H1 (cell line): ENCODE results near the gene GCKR.

Experiments used
- CTBP2 ChIP-seq: IDR thresholded peaks from 2 replicates; pipeline ENCODE4 v1.7.0; 2011; ENCODE audit warnings: borderline replicate concordance, mild to moderate bottlenecking, moderate library complexity, mixed read lengths, low read length; ENCODE audit not compliant: insufficient read depth, insufficient read length
- EGR1 ChIP-seq: IDR thresholded peaks from 2 replicates; pipeline ENCODE4 v1.6.1; 2011; ENCODE audit warnings: low read depth, low read length, borderline replicate concordance
- EP300 ChIP-seq, 2 experiments: IDR thresholded peaks; 1 replicate in 1 of 2; 2 replicates in 1 of 2; pipeline ENCODE4 v1.6.1; 2011 to 2012; ENCODE audit warnings: low read depth in 2 of 2, low read length in 2 of 2, mild to moderate bottlenecking in 2 of 2, borderline replicate concordance in 1 of 2, inconsistent platforms in 1 of 2, moderate library complexity in 1 of 2
- HDAC2 ChIP-seq, 2 experiments: fragments of 300-600 bp in 1 of 2; sonication (generic) in 1 of 2; IDR thresholded peaks; 2 replicates each; pipeline ENCODE4 v1.6.1; 2011 to 2012; ENCODE audit warnings: low read depth in 2 of 2, low read length in 2 of 2, mild to moderate bottlenecking in 2 of 2, moderate library complexity in 2 of 2, borderline replicate concordance in 1 of 2, inconsistent platforms in 1 of 2
- JUN ChIP-seq: IDR thresholded peaks from 2 replicates; pipeline ENCODE4 v1.6.1; 2011; ENCODE audit warnings: low read depth, mild to moderate bottlenecking, improper control_type of control experiment, low read length
- POLR2A ChIP-seq, 2 experiments: IDR thresholded peaks; 1 replicate in 1 of 2; 2 replicates in 1 of 2; pipeline ENCODE4 v1.6.1; 2011; ENCODE audit warnings: low read depth in 2 of 2, low read length in 2 of 2, mild to moderate bottlenecking in 2 of 2; ENCODE audit errors: control extremely low read depth in 1 of 2
- RBBP5 ChIP-seq: IDR thresholded peaks from 2 replicates; pipeline ENCODE4 v1.7.1; 2012; ENCODE audit warnings: low read depth, mild to moderate bottlenecking, inconsistent platforms, low read length, moderate library complexity, borderline replicate concordance
- SP4 ChIP-seq: IDR thresholded peaks from 2 replicates; pipeline ENCODE4 v1.6.1; 2012; ENCODE audit warnings: low read length, inconsistent platforms
- TAF1 ChIP-seq: IDR thresholded peaks from 2 replicates; pipeline ENCODE4 v1.6.1; 2011; ENCODE audit warnings: mild to moderate bottlenecking, low read depth, low read length
- TF ChIP-seq, protein P1 (sequence below), 3 experiments: IDR thresholded peaks; 1 replicate in 2 of 3; 2 replicates in 1 of 3; pipeline versions ENCODE4 v1.5.1 to v1.6.1; 2011; ENCODE audit warnings: low read length in 3 of 3, mild to moderate bottlenecking in 3 of 3, inconsistent platforms in 2 of 3, low read depth in 1 of 3, moderate library complexity in 1 of 3; ENCODE audit not compliant: insufficient read depth in 1 of 3; ENCODE audit errors: control extremely low read depth in 1 of 3
- TF ChIP-seq, protein P2 (sequence below): IDR thresholded peaks from 2 replicates; pipeline ENCODE4 v1.6.1; 2011; ENCODE audit warnings: low read depth, mild to moderate bottlenecking, low read length; ENCODE audit not compliant: insufficient read depth
- TF ChIP-seq, protein P3 (sequence below): IDR thresholded peaks from 2 replicates; pipeline ENCODE4 v1.6.1; 2012; ENCODE audit warnings: low read length, inconsistent platforms
- TF ChIP-seq, protein P4 (sequence below): IDR thresholded peaks from 2 replicates; pipeline ENCODE4 v1.6.1; 2012; ENCODE audit warnings: inconsistent platforms
- TF ChIP-seq, protein P5 (sequence below): IDR thresholded peaks from 2 replicates; pipeline ENCODE4 v1.6.1; 2012; ENCODE audit warnings: inconsistent platforms

DNA sequence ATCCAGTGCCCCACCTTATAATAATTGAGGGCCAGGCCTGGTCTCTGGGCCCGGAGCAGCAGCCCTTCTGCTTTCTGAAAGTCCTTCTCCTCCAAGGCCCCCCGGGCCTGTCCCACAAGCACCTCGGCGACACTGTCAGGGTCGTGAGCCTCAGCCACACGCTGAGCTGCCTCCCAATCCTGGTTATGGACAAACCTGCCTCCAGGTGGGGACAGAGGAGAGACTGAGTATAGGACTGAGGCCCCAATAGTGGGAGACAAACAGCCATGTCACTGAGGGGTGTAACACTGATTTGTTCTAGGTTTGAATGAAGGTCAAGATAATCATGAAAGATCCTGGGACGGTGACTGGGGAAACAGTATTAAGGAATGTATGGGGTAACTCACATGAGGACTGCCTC, 42.7 kb upstream of the GCKR start:
- TF ChIP-seq, protein P1, sequence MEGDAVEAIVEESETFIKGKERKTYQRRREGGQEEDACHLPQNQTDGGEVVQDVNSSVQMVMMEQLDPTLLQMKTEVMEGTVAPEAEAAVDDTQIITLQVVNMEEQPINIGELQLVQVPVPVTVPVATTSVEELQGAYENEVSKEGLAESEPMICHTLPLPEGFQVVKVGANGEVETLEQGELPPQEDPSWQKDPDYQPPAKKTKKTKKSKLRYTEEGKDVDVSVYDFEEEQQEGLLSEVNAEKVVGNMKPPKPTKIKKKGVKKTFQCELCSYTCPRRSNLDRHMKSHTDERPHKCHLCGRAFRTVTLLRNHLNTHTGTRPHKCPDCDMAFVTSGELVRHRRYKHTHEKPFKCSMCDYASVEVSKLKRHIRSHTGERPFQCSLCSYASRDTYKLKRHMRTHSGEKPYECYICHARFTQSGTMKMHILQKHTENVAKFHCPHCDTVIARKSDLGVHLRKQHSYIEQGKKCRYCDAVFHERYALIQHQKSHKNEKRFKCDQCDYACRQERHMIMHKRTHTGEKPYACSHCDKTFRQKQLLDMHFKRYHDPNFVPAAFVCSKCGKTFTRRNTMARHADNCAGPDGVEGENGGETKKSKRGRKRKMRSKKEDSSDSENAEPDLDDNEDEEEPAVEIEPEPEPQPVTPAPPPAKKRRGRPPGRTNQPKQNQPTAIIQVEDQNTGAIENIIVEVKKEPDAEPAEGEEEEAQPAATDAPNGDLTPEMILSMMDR (IDR thresholded peaks at IDR 0.05; ENCODE audit: control extremely low read depth in 1 of 3, insufficient read depth in 1 of 3, low read depth in 1 of 3, low read length in 3 of 3): peak; percentile 11 to 33 (median 13); a peak in 3 of 4 replicates
- TF ChIP-seq RBBP5: no peak
- TF ChIP-seq, protein P2, sequence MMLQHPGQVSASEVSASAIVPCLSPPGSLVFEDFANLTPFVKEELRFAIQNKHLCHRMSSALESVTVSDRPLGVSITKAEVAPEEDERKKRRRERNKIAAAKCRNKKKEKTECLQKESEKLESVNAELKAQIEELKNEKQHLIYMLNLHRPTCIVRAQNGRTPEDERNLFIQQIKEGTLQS: no peak
- TF ChIP-seq TAF1: no peak
- no peak for TF ChIP-seq EGR1
- TF ChIP-seq SP4: no peak
- TF ChIP-seq HDAC2 (IDR thresholded peaks at IDR 0.05; ENCODE audit: borderline replicate concordance in 1 of 2, low read depth in 2 of 2, low read length in 2 of 2): no peak
- TF ChIP-seq POLR2A (IDR thresholded peaks at IDR 0.05; ENCODE audit: control extremely low read depth in 1 of 2, low read depth in 2 of 2, low read length in 2 of 2): no peak
- TF ChIP-seq CTBP2: no peak
- no peak for TF ChIP-seq EP300 (IDR thresholded peaks at IDR 0.05; ENCODE audit: borderline replicate concordance in 1 of 2, low read depth in 2 of 2, low read length in 2 of 2)
- TF ChIP-seq, protein P3, sequence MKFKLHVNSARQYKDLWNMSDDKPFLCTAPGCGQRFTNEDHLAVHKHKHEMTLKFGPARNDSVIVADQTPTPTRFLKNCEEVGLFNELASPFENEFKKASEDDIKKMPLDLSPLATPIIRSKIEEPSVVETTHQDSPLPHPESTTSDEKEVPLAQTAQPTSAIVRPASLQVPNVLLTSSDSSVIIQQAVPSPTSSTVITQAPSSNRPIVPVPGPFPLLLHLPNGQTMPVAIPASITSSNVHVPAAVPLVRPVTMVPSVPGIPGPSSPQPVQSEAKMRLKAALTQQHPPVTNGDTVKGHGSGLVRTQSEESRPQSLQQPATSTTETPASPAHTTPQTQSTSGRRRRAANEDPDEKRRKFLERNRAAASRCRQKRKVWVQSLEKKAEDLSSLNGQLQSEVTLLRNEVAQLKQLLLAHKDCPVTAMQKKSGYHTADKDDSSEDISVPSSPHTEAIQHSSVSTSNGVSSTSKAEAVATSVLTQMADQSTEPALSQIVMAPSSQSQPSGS: no peak
- TF ChIP-seq, protein P4, sequence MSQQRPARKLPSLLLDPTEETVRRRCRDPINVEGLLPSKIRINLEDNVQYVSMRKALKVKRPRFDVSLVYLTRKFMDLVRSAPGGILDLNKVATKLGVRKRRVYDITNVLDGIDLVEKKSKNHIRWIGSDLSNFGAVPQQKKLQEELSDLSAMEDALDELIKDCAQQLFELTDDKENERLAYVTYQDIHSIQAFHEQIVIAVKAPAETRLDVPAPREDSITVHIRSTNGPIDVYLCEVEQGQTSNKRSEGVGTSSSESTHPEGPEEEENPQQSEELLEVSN: no peak
- TF ChIP-seq, protein P5, sequence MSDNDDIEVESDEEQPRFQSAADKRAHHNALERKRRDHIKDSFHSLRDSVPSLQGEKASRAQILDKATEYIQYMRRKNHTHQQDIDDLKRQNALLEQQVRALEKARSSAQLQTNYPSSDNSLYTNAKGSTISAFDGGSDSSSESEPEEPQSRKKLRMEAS: no peak
- TF ChIP-seq JUN: no peak
